Activated CD8-positive, alpha-beta memory T cell treated with anti-CD3 and anti-CD28 coated beads, Interleukin-2, amount 50 U/mL, for 24 hours (primary cell): ENCODE results near the gene SAPCD2.
"Not testable (repeated sequence)": the region's sequence is repeated elsewhere in the genome, so short reads cannot be mapped to it uniquely, and the experiment has no call there.

Experiments
- DNase-seq: peaks from one replicate; pipeline ENCODE4 v3.0.0-alpha.2; 2020; ENCODE audit errors: extremely low read depth

The SAPCD2 gene

DNA sequence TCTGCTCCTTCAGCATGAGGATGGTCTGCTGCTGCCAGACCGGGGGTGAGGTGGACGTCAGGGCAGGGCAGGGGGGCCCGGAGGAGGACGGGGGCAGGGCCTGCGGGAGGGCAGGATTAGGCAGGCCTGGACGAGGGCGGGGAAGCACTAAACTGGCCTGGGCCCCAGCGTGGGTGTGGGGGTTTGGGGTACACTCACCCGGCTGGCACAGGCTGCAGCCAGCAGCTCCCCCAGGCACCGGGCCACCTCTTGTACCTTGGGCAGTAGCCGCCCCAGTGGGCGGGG lies 5.5 kb downstream of the SAPCD2 start:
- no peak for DNase-seq

DNA sequence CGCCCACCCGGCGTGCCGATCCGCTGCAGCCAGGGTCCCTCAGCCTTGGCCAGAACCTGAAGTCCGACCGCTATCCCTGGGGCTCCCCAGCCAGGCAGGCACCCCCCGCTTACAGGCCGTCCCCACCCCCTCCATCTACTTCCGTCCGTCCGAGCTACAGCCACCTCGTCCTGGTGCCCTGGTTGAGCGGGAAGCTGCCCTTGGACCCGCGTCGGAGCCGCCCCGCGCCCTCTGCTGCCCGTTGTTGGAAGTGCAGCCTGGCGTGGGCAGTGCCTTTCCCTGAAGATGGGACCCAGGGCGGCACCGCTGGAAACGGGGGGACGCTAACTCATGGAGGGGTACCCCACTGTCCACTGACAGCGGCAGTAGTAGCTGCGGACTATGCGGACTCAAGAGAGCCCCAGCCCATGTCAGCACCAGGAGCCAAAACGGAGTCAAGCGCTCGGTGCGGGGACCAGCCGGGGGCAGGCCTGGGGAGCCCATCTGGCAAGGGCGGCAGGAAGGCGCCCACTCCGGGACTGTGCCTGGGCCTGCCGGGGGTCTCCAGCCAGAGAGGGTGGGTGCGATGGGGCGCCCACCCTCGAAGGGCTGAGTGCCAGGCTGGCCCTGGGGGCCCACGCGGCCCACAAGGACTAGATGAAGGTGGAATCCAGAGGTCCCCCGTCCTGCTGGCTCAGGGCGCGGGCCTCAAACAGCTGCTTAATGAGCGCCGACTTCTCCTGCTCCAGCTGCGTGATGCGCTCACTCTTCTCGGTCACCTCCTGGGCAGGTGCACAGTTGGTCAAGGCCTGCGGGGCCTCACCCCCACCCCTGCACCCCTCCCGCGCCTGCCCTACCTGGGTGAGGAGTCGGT lies 6.1 kb downstream of the SAPCD2 start:
- no peak for DNase-seq

DNA sequence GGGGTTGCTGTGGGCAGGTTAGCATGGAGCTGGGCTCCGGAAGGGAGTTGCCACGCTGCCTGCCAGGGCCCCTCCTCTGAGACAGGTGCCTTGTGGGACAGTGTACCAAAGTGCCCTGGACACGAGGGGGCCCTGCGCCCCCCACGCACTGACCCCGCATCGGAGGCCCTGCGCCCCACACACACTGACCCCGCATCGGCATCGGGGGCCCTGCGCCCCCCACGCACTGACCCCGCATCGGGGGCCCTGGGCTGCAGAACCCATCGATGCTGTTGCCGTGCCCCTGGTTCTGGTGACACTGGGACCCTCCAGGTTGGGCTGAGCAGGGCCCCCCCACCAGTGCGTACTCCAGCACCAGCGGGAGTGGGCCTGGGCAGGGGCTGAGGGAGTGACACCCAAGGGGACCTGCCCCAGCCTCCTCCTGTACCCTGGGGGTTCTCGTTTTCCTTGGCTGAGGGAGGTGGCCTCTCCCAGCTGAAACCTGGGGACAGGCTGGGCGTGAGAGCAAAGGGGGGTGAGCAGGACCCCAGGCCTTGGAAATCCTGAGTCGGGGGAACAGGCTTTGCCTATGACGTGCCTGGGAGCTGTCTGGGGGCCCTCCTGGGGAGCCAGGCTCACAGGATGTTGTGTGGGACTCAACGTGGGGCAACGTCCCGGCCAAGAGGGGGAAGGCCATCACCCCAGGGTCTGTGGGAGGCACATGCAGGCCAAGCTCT lies 6.9 kb downstream of the SAPCD2 start:
- DNase-seq, result no peak

DNA sequence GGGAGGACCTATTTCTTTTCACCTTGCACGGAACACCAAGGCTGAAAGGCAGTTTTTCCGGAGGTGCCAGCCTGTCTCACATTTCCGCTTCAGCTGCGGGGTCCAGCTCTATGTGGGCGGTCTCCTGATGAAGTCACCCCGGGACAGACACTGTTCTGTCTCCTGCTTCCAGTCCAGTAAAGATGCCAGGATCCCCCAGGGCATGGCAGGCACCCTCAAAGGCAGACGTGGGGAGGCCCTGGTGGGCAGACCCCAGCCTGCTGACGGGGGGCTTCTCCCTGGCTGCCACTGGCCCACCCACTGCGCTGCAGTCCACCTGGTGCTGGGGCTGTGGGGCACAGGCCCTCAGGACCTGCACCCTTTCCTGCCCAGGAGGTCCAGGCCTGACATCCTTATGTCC lies 7.6 kb downstream of the SAPCD2 start:
- not testable (repeated sequence) for DNase-seq

GRCh38 chr9:137062384-137062783 lies 8.0 kb downstream of the SAPCD2 start:
- no peak for DNase-seq

DNA sequence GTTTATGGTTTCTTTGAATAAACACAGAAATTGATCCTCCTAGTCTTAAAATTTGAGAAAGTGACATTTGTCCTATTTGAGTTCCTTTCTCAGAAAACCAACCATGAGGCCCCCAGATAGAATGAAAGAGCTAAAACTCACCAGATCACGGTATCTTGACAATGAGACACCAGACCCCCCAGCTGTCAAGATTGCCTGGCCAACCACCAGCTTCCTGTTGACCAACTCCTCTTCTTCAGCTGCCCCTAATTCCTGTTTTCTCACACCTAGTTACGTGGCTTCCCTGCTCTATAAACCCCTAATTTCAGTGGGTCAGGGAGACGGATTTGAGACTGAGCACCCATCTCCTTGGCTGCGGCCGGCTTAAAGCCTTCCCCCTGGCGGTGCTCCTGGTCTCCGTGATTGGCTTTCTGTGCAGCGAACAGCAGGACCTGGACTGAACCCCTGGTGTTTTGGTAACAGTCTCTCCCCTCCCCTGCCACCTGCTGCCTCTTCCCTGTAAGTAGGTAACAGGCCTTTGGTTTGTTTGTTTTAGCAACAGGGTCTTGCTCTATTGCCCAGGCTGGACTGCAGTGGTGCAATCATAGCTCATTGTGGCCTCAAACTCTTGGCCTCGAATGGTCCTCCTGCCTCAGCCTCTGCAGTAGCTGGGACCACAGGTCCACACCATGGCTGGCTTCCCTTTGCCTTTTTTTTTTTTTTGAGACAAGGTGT lies 11.7 kb downstream of the SAPCD2 start:
- DNase-seq, result no peak

- DNase-seq, result no peak
Observed at GRCh38 chr9:137057545-137057944, 12.8 kb downstream of the SAPCD2 start.

- DNase-seq, result no peak
Observed at GRCh38 chr9:137056739-137057415, 13.5 kb downstream of the SAPCD2 start.

GRCh38 chr9:137055385-137056364 lies 14.7 kb downstream of the SAPCD2 start:
- DNase-seq, result no peak

DNA sequence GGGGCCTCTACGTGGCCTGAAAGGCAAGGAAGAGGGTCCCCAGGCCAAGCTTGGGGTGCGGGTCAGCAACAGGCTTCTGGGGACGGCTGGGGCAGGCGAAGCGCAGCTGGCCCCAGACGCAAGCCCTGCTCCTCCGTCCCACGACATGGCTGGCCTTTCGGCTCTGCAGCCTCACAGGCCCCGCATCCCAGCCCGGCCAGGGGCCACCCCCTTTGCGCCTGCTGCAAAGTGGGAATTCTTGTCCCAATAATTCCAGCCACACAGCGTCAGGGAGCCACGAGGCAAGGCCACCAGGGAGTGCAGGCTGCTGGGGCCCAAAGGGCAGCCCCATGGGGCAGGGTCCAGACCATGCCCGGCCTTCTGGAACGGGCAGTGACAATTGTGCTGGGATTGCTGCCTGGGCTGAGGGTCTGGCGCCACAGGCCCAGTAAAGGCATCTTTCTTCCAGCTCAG lies 15.4 kb downstream of the SAPCD2 start:
- DNase-seq, result no peak

GRCh38 chr9:137053944-137054931 lies 16.1 kb downstream of the SAPCD2 start, which contains the start of gene ENTPD2:
Gene ENTPD2 (minus strand): TSS chr9:137054061. CDS start chr9:137053997, 64 bp downstream.
- no peak for DNase-seq

DNA sequence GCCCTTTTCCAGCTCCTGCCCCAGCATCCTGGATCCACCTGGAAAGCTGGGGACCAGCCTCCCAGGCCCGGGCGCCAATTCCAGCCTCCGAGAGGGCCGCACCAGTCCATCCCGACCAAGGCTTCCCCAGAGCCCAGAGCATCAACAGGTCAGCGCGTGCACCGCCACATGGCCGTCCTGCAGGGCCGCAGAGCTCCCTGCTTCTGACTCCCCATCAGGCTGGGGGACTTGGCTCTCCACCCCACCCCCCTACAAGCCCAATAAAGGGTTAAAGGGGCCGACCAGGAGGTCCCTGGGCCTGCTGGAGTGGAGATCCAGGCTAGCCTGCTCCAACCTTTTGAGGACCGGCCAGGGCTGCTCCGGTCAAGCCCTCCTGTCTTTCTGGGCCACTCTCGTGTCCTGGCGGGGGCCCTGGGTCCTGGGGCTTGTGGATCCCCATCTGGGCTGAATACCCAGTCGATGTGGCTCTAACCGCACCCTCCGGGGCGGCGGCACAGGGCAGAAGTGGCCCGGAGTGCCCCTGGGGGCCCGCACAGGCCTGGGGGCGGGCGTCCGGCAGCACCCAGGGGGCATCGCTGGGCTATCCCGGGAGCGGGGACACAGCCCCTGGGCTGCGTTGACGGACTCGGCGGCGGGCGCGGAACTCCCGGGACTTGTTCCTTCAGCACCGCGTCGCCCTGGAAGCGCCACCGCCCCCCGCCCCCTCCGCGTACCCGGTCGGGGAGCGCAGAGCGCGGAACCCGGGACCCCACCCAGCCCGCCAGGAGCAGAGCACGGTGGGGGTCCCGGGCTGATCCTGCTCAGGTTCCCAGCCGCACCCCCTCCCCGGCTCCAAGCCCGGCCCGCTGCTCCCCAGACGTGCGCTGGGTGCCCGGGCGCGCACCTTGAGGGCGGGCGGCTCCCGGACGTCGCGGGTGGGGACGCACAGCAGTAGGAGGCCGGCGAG lies 17.1 kb downstream of the SAPCD2 start:
- no peak for DNase-seq

DNA sequence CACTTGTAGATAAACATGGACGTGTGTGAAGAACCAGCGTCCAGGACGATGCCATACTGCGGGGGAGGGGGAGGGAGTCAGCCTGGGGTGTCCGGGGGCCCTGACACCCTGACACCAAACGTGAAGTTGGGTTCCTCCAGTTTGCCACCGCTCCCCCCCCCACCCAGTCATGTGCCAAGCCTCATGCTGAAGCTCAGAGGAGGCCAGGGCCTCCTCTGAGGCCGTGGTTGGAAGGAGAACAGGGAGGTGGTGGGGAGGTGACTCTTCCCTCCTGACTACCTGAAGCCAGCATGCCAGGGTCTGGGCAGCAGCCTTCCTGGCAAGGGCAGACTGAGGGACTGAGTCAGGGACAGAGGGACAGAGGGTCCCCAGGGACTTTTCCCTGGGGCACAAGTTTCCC lies 18.1 kb downstream of the SAPCD2 start:
- no peak for DNase-seq

- DNase-seq, result no peak
Observed at GRCh38 chr9:137051145-137051724, 19.1 kb downstream of the SAPCD2 start.

GRCh38 chr9:137050570-137050969 lies 19.8 kb downstream of the SAPCD2 start:
- DNase-seq, result no peak

GRCh38 chr9:137049544-137050449 lies 20.6 kb downstream of the SAPCD2 start:
- no peak for DNase-seq
